T1000 (cell line): ENCODE measurements around the gene A4GALT.

ENCODE experiments used
- DNase-seq: peaks from one replicate; lab custom pipeline; 2025; ENCODE audit warnings: mixed read lengths; lab: John Stamatoyannopoulos, UW

A4GALT gene

DNA sequence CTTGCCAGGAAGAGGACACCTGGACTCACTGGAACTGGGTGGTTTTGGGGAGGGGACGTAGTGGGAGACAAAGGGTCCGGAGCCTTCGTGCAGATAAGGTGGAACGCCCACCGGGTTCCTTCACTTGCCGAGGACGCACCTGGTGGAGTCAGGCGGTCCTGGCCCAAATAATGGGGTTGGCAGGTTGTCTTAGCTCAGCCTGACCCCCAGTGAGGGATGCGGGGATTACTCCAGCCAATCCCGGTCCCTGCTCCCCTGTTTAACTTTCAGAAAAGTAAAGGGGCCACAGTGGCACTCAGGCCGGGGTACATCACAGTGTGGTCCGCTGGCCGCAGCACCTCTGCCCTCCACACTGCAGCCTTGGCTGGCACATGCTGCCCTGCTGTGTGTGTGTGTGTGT lies 18.0 kb downstream of the A4GALT start:
- no peak for DNase-seq

DNA sequence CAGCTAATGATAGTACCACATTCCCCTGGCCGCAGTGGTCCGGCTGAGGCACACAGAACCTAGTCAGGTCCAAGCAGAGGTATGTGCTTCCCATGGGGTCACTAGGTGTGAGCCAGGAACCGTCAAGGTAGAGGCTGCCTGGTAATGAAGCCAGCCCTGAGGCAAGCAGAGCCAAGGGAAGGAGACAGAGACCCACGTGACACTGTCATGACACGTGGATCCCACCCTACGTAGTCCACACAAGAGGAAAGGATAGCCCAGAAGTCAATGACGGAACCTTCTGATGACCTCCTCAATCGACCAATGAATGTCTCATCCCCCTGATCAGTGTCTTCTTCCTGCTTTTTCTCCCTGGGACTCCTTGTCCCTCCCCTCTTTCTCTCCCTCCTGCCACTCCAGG lies 19.0 kb downstream of the A4GALT start:
- no peak for DNase-seq

DNA sequence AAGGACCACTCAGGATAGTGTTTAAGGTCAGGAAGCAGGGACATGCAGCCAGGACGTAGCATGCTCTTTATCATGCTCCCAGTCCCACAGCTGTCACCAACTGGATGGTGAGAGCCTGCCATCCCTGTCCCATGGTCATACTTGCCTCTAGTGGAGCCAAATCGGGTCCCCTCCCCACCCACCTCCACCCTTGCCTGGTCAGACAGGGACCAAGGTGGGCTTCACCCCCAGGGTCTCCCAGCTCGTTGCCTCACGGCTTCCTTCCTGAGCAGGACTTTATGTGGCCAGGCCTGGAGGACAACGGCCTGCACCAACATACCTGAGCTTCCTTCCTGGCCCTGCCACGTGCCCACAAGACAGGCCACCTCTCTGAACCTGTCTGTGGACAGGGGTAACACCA lies 19.8 kb downstream of the A4GALT start:
- no peak for DNase-seq

DNA sequence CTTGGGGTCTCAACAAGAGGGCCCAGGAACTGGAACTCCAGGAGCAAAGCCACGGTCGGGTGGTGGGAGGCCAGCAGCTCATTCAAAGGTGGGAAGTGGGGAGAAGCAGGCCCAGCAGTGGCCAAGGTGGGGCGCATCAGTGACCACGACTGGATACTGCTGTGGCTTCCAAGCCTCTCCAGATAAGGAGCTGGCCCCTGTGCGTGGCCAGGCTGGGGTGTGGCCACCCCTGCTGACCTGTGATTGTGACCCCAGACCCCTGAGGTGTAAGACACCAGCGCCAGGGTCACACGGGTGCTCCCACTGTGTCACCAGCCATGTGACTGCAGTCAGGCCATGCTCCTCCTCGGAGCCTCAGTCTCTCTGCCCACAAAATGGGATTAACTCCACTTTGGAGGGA lies 20.3 kb downstream of the A4GALT start:
- DNase-seq = no peak

DNA sequence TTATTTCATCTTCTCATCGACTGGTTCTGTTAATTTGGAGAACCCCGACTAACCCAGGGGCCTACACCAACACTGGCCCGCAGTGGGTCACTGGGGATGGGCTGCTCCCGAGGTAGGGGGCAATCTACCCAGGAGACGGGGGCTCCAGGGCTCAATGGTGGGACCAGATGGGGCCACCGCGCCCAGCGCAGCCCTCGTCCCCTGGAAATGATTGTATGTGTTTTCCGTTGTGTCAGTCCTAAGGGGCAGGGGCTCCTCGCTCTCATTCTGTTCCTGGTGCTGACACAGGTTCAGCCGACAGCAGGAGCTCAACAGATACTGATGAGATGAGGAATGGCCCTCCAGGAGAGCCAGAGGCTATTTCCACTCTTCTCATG lies 20.7 kb downstream of the A4GALT start:
- no peak for DNase-seq

DNA sequence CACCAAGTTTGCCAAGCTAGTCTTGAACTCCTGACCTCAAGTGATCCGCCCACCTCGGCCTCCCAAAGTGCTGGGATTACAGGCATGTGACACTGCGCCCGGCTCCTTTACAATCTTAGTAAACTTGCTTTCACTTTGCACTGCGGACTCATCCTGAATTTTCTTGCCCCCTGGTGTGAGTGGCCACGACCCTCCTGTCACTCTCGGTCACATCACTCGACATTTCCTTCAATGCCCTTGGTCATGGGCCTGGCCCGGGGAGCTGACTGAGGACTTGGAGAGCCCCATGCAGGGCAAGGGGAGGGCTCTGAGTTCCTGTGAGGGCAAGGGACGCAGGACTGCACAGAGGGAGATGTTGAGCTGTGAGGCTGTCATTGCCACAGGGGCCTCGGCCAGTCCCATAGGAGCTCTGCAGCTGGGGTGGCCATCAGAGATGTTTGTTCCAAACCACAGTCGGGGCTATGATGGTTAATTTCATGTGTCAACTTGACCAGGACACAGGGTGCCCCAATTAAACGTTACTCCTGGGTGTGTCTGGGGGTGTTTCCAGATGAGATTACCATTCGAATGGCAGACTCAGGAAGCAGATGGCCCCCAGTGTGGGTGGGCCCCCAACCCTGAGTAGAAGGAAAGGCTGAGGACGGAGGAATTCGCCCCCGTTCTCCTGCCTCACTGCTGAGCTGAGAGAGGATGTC lies 21.2 kb downstream of the A4GALT start:
- DNase-seq = no peak

DNA sequence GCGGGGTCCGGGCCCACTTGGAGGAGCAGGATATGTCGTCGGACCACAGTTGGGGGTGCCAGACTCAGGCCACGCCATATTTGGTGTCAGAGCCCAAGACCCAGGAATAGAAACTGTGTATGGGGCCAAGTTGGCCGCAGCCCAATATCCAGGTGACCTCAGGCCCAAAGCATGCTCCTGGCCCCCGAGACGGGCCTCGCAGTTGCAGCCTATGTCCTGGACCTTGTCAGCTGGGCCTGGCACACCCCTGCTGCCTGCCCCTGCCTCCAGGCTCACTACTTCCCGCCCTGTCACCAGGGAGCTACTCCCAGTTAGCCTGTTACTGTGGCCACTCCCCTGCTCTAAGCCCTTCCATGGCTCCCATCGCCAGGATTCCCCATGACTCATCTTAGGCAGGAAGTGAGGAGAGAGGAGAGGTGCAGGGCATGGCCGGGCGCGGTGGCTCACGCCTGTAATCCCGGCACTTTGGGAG lies 23.1 kb downstream of the A4GALT start:
- DNase-seq = peak; percentile 48

DNA sequence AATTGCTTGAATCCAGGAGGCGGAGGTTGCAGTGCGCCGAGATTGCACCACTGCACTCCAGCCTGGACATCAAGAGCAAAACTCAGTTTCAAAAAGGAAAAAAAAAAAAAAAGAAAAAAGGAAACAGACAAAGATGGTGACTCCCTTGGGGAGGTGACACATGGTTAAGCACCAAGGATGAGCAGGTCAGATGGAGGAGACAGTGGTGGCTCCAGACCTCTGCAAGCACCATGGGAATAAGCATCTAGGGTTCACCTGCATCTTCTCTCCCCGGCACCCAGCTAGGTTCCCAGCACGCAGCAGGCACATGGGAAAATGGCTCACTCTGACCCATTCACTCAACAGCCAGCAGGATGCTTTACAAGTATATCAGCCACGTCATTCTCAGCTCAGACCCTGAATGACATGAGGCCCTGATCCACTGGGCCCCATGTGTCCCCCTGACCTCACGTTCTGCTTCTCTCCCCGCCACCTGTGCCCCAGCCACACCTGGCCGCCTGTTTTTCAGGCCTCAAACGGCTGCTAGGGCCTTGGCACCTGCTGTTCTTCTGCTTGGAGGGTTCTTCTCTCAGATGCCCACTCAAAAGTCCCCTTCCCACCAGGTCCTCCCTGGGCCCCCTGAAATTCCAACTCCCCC lies 24.2 kb downstream of the A4GALT start:
- no peak for DNase-seq

DNA sequence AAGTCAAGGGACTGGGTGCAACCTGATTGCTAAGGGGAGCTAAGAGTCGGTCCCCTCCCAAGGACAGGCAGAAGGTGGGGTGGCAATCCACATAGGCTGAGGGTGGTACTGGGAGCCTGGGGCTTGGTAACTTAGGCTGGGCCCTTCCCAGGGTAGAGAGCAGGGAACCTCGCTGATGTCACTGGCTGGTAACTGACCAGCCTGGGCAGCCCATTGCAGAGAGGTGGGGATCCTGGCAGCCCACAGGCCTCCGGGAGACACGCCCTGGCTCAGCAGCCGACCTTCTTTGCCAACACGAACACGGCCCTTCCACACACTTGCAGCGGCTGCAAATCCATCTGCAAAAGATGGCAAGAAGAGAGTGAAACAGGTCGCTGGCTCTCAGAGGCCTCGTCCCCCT lies 25.4 kb downstream of the A4GALT start:
- no peak for DNase-seq

DNA sequence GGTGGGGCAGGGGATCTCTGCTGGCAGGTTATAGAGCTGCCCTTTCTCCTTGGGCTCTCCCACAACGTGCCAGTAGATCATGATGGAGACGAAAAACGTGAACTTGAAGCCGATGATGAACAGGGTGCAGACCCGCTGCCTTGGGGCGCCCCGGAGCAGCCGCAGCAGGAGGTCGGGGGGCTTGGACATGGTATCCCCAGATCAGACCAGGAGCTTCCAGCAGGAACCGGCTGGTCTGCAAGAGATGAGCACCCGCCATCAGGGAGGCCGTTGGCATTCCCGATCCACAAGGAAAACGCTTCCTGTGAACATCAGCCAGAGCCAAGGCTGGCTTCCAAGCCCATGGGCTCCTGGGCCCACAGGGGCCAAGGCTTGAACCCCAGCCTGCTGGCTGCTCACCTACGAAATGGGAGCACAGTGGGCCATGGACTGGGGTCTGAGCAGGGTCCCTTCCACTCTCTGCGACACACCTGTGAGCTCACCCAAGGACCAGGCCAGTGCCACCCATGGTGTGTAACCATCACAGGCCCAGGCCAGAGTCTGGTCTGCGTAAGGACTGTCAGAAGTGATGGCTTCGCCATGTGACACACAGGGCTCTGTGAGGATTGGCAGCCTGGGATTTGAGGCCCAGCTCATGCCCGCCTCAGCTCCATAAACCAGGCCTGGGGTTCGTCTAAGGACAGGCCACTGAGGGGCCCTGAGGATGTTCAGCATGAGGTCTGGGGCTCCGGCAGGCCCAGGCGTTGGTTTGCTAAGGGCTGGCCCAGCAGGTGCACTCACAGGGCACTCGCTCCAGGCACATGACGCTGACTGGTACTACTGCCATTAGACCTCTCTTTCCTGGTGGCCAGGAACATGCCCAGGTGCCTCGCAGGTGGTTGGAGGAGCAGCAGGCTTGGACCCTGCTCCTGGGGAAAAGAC lies 26.6 kb downstream of the A4GALT start:
- no peak for DNase-seq

DNA sequence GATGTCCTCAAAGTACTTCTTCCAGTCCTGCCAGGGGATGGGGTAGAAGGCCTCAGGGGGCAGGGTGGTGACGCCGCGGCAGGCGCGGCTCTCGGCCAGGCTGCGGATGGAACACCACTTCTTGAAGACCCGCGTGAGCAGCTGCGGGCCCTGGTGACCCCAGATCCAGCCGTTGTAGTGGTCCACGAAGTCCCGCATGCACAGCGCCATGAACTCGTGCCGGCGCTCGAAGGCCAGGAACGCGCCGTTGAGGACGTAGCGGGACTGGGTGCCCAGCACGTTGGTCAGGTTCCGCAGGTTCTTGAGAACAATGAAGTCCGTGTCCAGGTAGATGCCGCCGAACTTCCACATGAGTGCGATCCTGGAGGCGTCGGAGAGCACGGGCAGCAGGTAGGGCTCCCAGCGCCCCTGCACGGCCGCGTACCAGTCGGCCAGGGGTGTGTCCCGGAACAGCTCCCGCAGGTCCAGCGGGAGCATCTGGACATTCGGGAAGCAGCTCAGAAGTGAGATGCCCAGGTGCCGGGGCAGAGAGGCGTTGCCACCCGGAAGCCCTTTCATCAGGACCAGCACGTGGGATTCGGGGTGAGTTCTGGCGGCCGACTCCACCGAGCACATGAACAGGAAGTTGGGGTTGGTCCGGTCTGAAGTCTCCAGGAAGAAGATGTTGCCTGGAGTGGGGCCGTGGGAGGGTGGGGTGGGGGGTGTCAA lies 27.5 kb downstream of the A4GALT start:
- DNase-seq = no peak

DNA sequence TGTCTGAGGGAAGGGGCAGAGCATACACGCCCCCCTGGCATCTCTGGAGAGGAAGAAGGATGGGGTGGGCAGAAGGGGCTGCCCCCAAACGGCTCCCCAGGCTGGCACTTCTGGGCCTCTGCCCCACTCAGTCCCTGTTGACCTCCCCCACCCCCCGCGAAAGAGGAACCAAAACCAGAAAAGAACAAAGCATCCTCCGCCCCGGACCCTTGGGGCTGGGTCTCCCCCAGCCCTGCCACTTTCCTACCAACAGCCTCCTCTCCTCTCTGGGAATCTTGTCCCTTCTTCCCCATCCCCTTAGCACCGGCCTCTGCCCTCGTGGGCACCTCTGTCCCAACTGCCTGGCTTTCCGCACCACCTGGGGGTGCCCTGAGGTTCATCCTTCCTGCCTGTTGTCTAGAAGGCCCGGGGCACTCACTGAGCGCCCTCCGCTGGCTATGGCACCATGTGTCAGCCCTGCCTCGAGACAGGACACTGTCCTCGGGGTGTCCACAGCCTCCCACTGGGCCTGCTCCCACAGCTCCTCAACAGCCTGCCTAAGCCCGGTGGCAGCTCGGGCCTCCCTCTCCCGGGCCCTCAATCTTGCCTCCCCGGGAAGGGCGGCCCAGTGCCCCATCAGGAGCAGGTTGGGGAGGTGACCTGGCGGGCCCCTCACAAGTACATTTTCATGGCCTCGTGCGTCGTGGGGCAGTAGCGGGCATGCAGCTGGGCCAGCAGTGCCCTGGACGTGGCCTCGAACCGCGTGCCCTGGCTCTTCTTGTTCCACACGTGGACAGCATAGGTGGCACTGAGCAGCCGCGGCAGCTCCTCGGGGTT lies 28.2 kb downstream of the A4GALT start:
- no peak for DNase-seq

DNA sequence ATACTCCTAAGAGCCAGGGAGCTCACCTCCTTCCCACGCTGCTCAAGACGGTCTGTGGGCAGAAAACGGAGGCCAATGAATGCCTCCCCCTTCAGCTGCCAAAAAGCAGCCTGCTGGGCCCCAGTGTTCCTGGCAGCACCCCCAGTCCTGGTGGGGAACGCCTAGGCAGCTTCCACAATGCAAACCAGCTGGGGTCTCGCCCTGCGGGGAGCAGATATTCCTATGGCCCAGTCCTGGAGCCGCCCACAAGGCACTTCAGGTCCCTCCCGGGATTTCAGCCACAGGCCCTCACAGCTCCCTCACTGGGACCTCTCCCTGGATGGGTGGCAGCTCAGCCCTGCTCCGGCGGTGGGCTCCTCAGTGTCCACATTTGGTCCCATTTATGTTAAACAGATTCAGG lies 29.2 kb downstream of the A4GALT start:
- no peak for DNase-seq

DNA sequence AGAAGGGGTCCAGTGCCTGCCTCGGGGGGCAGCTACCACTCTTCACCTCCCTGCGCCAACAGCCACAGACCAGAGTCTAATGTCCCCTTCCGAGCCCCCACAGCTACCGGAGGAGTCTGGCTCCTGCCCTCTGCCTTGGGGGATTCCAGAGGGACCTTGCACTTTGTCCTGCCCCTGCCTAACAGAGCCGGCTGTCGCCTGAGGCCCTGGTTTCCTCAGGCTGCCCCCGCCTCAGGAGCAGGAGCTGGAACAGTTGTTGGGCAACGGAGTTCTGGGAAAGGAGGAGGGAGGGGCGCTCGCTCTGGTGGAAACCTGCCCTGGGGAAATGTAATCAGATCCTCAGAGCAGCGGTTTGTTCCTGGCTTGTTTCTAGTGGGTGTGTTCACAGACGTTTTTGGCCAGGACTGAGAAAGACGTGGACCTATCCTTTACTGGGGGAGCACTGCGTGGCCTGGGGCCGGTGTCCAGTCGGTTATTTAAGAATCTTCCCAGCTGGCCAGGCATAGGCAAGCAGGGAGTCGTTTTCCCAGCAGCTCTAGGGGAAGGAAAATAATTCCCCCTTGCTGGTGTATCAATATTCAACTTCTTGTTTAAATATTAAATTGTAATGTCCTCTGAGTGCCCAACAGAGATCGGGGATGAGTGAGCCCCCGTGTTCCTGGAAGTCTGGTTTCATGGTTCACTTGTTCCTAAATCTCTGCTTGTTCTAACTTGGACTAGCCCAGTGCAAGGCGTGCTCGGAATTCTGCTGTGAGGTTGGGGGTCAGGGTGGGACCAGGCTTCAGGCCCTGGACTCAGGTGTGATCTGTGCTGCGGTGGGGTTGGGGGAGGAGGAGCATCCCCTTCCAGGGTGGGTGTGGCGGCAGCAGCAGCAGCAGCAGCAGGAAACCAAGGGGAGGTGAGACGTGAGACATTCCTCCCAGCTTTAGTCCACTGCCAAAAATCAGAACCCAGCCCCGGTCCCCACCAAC lies 32.1 kb downstream of the A4GALT start:
- DNase-seq = peak; percentile 59

DNA sequence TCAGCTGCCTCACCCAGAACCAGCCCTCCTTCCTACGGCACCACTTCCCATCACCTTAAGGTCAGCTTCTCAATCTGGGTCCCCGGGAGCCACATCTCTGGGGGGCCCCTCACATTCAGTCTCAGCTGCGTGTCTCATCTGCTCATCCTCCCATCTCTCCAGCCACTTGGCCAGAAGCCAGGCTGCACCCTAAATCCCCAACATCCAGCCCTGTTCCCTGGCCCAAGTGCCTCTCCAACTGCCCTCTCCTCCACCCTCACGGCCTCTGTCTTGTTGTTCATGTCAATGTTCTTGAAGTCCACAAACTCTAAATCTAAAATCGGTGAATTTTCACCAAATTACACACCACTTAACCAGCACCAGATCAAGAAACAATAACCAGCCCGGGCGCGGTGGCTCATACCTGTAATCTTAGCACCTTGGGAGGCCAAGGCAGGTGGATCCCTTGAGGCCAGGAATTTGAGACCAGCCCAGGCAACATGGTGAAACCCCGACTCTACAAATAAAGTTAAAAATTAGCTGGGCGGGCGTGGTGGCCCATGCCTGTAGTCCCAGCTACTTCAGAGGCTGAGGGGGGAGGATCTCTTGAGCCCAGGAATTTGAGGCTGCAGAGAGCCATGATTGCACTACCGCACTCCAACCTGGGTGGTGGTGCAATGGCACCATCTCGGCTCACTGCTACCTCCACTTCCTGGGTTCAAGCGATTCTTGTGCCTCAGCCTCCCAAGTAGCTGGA lies 33.7 kb downstream of the A4GALT start:
- no peak for DNase-seq

DNA sequence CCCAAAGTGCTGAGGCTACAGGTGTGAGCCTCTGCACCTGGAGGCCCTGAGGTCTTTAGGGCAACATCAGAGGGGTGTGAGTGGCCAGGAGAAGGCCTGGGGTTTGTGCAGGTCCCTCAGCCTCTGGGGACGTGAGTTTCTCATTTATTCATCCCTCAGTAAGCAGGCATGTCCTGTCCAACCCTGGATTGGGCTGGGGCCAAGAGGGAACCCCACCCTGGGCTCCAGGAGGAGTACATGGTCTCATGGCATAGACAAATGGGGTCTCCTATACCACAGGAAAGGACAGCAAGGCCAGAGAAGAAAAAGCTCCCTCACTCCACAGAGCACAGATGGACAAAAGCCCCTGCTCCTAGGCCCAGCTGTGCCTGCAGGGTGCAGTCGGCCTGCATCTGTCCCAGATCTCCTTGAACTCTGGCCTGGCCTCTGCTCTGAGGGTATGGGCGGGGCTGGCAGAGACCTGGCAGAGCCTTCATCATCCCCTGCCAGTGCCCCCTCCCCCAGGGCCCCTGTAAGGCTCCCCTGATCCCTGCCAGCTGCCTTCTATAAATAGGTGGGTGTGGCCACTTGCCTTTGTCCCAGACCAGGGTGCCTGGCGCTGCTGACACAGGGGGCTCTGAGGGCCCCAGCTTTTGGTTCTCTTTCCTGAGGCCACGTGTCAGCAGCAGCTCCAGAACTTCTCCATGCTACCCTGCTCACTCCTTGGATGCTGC lies 34.6 kb downstream of the A4GALT start:
- DNase-seq = no peak

DNA sequence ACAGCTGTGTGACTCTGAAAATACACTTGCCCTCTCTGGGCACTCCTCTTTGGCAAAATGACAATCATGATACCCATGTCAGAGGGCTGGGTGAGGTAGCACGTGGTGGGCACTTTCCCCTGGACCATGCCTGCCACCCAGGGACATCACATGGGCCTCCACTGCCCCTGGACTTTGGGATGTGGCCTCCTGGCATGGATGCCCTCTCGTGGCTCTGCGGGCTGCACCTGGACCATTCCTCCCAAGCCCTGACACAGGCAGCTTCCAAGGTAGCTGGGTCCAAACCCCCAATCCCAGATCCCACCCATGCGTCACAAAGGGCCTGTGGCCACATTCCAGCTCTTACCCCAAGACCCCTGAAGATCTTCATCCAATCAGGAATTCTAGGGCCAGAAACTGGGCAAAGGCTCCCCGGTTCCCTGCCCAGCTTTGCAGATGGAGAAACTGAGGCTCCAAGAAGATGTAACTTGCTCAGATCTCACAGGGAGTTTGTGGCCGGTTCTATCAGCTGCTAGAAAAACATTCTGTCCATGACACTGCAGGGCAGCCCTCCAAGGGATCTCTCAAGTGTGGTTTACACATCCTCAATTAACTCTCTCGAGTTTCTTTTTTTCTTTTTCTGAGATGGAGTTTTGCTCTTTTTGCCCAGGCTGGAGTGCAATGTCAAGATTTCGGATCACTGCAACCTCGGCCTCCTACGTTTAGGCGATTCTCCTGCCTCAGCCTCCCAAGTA lies 36.0 kb downstream of the A4GALT start:
- DNase-seq = no peak
